GM19467 (cell line): ENCODE measurements around the gene SEMA7A.
"Not testable (repeated sequence)": the region's sequence is repeated elsewhere in the genome, so short reads cannot be mapped to it uniquely, and the experiment has no call there.

Experiments used
- ATAC-seq: cut with Tn5 transposase; IDR thresholded peaks from one replicate; pipeline ENCODE4 v1.9.1; 2021; ENCODE audit warnings: mild to moderate bottlenecking, moderate library complexity; ENCODE audit not compliant: unreplicated experiment

Gene SEMA7A

GRCh38 chr15:74433592-74434262 lies at the start of gene SEMA7A:
SEMA7A (minus strand) TSS chr15:74433958; CDS start chr15:74433918, 40 bp downstream.
- peak; percentile 63 for ATAC-seq

- no peak for ATAC-seq
These were observed 48.9 kb upstream of the SEMA7A start for GRCh38 chr15:74482661-74483060.

GRCh38 chr15:74480364-74480763 lies 46.6 kb upstream of the SEMA7A start:
- not testable (repeated sequence) for ATAC-seq

GRCh38 chr15:74471621-74472020 lies 37.9 kb upstream of the SEMA7A start:
- not testable (repeated sequence) for ATAC-seq

- no peak for ATAC-seq
These were observed 37.1 kb upstream of the SEMA7A start for GRCh38 chr15:74470631-74471395.

- no peak for ATAC-seq
These were observed 34.7 kb upstream of the SEMA7A start for GRCh38 chr15:74468341-74469032.

- ATAC-seq = no peak
These were observed 32.8 kb upstream of the SEMA7A start for GRCh38 chr15:74466570-74466969.

GRCh38 chr15:74464897-74465296 lies 31.1 kb upstream of the SEMA7A start:
- no peak for ATAC-seq

GRCh38 chr15:74464216-74464615 lies 30.5 kb upstream of the SEMA7A start:
- no peak for ATAC-seq

GRCh38 chr15:74463634-74464033 lies 29.9 kb upstream of the SEMA7A start:
- no peak for ATAC-seq

- no peak for ATAC-seq
These were observed 28.2 kb upstream of the SEMA7A start for GRCh38 chr15:74461847-74462511.

- peak; percentile 75 for ATAC-seq
These were observed 27.4 kb upstream of the SEMA7A start, which contains the start of gene UBL7 for GRCh38 chr15:74460871-74461846. UBL7 (minus strand) TSS chr15:74461160; CDS start chr15:74458867, 2,293 bp downstream.

GRCh38 chr15:74460298-74460697 lies 26.5 kb upstream of the SEMA7A start:
- no peak for ATAC-seq

- ATAC-seq = not testable (repeated sequence)
These were observed 26.0 kb upstream of the SEMA7A start for GRCh38 chr15:74459798-74460197.

- ATAC-seq = no peak
These were observed 24.7 kb upstream of the SEMA7A start for GRCh38 chr15:74458473-74458872.

- ATAC-seq = not testable (repeated sequence)
These were observed 23.3 kb upstream of the SEMA7A start for GRCh38 chr15:74457036-74457435.

GRCh38 chr15:74454764-74455500 lies 21.2 kb upstream of the SEMA7A start:
- ATAC-seq = no peak

GRCh38 chr15:74453925-74454763 lies 20.4 kb upstream of the SEMA7A start:
- ATAC-seq = no peak
